ENCODE data around the gene PODNL1.
"Not testable (repeated sequence)": the region's sequence is repeated elsewhere in the genome, so short reads cannot be mapped to it uniquely, and the experiment has no call there.

Gene PODNL1

DNA sequence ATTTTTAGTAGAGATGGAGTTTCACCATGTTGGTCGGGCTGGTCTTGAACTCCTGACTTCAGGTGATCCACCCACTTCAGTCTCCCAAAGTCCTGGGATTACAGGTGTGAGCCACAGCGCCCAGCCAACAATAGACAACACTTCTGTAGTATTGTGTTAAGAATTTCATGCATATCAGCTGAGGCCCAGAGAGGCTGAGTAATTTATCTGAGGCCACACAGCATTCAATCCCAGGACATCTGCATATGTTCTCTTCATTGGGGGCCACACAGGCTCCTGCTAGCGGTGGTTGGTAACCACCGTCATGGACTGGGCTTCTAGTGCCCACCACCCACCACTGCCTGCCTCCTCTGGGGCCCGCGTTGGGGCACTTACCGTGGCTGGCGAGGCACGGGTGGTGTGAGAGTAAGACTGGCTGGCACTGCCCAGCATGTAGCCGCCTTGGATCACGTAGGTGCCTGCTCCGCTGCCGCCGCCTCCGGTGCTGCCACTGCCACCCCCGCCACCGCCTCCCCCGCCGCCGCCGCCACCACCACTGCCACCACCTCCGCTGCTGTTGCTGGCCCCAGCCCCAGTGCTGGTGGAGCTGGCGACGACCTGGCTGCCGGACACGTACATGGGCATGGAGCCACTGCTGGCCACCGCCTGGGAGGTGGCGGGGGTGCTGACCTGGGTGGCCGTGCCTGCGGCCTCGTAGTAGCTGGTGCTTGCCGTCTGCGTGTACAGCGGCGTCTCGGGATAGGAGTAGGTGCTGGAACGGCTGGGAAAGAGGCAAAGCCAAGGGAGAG lies 34.3 kb upstream of the PODNL1 start:
- no peak for DNase-seq

DNA sequence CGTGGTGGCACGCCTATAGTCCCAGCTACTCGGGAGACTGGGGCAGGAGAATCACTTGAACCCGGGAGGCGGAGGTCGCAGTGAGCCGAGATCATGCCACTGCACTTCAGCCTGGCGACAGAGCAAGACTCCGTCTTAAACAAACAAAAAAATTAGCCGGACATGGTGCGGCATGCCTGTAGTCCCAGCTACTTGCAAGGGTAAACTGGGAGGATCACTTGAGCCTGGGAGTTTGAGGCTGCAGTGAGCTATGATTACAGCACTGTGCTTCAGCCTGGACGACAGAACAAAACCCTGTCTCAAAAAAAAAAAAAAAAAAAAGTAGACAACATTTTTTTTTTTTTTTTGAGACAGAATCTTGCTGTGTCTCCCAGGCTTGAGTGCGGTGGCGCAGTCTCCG lies 33.7 kb upstream of the PODNL1 start:
- DNase-seq: not testable (repeated sequence)

DNA sequence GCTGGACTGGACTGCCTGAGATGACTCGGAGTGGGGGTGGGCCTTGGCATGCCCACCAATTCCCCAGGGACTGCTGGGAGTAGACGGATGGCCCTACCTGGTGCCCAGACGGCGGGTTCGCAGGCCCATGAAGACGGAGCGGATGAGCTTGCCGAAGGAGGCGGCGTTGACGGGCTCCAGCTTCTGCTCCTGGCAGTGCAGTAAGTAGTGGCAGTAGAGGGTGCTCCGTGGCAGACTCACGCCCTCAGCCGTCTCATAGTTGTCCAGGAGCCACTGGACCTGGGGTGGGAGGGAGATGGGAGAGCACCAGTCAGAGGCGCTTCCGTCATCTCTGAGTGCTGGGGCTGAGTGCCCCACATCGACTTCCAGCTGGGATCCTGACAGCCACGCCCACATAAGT lies 31.7 kb upstream of the PODNL1 start:
- no peak for DNase-seq

DNA sequence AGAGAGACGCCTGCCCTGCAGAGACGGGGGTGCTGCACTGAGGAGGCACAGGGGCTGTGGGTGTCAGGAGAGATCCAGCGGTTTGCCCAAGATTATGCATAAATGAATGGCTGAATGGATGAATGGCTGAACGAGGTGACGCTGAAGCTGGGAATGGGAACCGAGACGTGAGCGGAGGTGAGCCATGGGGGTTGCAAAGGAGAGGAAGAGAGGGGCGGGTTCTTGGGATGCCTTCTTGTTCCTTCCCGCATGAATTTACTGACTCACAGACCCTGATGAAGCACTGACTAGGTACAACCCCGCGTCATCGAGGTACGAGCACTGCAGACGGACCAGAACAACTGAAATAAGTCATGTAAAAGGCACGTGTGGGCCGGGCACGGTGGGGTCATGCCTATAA lies 30.8 kb upstream of the PODNL1 start:
- DNase-seq: no peak

DNA sequence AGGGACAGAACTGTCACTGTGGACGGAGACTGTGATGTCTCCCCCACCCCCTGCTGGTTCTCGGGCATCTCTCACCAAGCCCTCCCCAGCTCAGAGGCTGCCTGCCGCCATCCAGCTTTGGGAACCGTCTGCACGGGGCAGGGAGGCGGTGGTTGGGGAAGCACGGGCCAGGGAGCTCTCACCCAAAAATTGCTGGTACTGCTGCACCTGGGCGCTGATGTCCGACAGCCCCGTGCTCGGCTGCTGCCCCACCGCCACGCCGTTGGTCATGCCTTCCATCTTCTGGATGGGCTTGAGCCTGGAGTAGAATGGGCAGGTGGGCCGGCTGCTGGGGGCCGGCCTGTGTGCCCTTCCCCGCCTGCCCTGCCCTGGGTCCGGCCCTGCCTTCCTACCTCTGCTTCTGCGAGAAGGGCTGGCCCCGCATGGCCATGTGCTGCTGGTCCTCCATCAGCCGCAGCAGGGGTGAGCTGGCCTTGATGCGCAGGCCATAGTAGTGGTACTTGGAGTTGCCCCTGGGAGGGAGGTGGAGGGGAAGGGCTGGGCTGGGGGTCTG lies 30.2 kb upstream of the PODNL1 start:
- no peak for DNase-seq

DNA sequence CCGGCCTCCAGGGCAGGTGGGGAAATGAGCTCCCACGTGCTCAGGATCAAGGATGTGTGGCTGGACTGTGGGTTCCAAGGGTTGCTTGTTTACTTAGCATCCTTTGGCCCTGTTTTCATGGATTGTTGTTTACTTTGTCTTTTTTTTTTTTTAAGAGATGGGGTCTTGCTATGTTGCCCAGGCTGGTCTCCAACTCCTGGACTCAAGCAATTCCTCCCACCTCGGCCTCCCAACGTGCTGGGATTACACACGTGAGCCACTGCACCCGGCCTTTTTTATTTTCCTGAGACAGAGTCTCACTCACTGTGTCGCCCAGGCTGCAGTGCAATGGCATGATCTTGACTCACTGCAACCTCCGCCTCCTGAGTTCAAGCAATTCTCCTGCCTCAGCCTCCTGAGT lies 29.0 kb upstream of the PODNL1 start:
- not testable (repeated sequence) for DNase-seq

DNA sequence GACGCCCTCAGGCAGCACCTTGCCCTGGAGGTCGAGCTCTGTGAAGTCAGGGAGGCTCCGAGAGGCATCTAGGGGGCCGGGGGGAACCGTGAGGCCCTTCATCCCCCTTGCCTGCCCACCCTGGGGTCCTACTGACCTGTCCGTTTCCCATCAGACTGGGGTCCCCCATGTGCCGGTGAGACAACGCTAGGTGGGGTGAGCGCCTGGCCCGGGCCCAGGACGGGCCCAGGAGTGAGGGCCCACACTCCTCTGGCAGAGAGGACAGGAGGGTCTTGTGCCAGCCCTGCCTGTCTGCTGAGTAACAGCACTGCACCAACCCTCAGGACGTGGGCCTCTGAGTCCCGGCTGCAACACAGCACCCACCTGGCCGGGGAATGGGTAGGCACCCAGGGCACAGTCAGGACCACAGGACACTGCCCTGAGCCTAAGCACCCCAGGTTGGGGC lies 28.5 kb upstream of the PODNL1 start:
- DNase-seq: no peak

DNA sequence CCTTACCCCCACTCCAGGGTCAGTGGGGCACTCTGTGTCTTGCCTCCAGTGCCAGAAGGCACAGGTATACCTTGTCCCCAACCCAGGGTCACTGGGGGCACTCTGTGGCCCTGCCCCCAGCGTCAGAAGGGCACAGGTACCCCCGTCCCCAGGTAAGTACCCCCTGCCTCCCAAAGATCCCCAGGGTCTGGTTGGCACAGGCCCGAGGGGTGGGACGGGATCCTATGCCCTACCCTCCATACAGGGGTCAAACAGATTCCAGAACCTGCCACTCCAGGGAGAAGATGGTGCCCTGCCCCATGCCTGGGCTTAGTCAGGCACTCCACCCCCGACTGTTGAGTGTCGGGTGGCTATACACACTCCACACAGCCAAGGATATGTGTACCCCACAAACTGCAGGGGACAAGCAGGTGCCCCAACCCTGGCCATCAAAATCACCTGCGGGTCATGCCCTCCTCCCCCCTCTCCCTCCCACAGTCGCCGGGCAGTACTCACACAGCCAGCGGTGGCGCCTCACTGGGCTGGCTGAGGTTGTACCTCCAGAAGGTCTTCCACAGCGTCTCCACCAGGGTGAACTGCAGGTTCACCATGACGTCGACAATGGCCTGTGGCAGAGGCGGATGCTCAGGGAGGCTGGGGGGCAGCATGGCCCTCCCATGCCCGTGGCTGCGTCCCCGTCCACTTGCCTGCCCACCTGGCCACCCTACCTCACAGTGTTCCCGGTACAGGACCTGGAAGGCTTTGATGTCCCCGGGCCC lies 27.9 kb upstream of the PODNL1 start:
- DNase-seq: no peak

DNA sequence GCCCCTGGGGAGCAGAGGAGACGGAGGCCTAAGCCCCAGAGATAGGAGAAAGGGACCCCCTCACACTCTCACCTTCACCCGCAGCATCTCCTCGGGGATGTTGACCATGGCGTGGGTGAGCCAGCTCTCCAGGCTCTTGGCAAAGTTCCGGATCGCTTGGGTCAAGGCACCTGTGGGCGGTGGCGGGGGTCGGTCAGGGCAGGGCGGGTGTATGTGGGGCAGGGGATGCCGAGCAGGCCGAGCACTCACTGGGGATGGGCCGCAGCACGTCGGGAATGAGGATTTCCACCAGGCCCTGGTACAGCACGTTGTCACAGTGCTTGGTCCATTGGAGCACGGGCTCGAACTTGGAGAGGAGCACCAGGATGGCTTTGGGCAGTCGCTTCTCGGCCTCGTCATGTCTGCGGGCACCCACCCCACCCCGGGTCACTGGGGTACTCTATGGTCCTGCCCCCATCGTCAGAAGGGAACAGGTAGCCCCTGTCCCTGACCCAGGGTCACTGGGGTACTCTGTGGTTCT lies 27.2 kb upstream of the PODNL1 start:
- no peak for DNase-seq

DNA sequence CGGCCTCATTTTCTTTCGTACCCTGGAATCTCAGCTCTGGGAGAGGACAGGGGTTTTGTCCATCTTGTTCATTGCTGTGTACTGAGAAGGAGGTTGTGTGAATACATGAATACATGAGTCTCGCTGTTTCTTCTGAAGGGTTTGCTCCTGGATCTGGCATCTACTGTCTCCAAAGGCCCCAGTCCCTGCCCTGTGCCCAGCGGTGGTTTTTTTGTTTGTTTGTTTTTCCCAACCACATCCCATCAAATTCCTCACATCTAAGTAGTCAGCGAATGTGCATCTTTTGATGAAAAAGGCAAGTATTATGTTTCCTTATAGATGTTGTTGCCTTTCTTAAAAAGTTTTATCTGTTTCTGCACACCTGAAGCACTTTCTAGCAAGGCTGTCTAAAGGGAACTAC lies 26.6 kb upstream of the PODNL1 start:
- no peak for DNase-seq

DNA sequence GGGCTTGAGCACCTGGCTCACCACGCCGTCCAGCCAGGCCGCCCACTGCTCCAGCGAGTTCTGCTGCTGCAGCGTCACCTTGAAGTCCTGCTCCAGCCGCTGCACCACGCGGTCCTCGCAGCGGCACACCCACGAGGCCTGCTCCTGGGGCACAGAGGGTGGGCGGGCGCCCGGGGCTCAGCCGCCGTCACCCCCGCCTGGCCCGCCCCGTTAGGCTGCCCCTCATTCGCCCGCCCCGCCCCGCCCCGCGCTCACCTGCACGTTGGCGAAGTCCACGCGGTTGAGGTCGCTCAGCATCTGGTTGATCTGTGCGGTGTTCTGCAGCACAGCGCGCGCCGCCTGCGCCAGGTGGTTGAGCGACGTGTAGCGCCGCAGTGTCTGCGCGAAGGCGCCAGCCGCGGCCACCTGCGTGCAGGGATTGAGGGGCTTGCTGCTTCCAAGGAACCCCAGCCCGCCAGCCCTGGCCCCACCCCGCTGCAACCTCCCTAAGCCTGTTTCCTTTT lies 25.4 kb upstream of the PODNL1 start:
- no peak for DNase-seq

DNA sequence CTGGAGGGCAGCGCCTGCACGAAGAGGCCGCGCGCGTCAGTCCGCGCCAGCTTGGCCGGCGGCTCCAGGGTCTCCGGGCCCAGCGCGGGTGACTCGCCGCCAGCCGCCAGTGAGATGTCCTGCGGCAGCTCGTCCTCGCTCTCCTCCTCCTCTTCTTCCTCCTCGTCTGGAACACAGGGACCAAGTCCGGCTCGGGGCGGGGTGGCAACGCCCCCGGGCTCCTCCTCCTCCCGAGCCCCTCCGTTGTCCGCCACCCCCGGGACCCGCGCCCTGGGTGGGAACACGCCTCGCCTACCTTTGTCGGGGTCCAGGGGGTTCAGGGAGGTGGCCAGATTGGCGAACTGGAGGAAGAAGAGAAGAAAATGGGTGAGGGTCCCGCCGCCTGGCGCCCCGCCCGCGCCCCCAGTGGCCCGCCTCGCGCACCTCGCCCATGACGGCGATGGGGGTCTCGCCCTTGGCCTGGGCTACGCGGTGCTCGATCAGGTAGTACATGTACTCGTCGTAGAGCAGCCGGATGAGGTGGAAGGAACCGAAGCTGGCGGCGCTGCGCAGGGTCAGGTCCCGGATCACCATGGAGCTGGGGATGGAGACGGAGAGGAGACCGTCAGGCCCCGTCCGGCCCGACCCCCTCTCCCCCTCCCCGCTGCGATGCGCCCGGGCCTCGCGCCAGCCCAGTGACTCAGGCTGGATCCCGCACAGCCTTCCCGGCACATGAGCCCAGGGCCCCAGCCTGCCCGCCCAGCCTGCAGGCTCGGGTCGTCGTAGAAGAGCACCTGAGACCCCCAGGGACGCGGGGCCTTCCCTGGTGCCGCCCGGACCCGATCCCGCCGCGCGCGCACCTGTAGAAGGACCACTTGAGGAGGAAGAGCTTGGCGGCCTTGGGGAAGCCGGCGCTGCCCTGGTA lies 24.7 kb upstream of the PODNL1 start:
- no peak for DNase-seq

DNA sequence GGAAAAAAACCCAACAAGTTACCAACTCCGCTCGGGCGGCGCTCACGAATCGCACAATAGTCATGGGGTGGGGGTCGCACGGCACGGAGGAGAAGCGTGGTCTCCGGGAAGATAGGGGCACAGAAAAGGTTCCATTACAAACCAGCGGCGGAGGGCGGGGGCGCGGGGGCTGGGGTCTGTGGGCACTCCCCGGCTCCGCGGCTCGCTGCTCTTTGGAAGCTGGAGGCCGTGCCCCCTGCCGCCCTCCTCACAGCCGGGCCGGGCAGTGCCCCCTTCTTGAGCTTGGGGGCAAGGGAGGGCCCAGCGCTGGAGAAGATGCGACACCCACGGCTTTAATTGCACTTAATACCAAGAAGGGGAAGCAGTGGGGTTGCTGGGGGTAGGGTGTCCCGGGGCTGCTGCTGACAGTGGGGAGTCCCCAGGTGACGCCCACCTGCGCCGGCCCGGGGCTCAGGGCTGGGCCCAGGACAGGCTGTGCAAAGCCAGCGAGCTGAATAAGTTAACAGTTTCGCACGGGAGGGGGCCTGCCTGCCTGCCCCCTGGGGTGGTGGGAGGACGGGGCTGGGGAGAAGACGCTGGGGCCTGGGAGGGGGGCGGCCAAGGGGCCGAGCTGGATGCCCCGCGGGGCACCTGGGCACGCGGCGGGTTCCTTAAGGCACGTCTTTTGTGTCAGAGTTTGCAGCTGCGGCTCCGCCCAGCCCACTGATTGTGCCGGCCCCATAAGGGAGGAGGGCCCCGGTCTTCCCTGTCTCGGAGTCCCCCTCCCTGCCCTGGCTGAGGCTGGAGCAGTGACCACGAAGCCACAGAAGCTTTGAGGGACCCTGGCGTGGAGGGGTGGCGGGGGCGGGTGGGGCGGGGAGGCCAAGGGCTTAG lies 23.8 kb upstream of the PODNL1 start:
- no peak for DNase-seq

DNA sequence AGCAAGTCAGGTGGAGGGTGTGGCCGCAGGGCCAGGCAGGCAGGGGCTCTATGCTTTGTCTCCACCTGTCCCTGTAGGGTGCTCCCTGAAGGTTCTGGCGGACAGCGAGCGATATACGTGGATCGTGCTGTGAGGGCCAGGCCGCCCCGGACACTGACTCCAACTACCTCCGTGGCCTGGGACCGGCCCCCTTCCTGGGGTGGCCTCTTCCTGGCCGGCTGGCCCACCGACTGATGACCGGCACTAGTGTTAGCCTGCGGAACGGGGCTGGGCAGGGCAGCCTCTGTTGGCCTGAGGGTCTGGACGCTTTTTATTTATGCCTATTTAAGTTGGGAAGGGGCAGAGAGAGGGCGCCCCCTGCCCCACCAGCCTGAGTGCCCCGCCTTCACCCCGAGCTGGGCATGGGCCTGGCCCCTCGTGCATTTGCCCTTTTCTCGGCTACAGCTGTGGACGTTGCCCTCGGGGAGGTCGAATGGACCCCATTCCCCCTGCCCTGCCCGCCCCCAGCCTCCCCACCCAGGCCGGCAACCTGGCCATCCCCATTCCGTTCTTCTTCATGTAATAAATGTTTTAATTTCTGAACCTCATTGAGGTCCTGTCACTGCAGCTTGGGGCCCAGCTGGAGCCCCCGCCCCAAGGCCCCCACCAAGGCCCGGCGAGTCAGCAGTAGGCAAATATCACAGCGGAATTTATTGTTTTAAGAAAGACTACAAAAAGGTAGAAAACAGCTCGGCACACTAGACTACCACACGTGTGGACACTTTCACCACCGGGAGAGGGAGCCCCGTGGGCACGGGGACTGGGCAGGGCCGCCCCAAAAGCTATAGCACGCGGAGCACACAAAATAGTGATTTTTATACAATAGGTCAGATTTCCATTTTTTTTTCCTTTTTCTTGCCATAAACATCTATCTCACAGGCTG lies 22.9 kb upstream of the PODNL1 start:
- DNase-seq: no peak

DNA sequence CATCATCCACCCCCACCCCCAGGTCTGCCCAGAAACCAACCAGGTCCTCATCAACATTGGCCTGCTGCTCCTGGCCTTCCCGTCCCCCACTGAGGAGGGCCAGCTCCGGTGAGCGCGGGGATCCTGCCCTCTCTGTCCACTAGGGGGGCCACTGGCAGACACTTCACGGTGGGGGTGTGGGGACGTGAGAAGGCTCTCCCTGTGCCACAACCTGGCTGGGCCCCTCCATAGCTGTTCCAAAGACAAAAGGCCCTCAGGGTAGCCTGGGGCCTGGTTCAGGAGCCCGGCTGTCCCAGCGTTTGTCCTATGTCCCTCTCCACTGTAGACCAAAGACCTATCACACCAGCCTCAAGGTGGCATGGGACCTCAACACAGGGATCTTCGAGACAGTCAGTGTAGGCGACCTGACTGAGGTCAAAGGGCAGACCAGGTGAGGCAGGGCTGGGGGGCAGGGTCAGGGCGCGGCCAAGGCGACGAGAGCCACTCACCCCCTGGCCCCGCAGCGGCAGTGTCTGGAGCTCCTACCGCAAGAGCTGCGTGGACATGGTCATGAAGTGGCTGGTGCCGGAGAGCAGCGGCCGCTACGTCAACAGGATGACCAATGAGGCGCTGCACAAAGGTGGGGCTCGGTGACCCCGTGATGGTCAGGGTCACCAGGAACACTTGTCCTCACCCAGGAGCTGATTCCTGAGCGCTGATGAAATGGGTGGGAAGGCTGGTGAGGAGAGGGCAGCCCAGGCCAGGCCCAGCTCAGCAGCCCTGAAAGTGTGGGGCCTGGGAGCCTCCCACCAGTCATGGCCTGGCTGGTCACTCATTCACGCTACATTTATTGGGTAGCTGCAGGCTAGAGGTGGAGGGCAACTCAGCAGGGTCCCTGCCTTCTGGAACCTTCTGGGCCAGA lies 22.0 kb upstream of the PODNL1 start:
- no peak for DNase-seq

DNA sequence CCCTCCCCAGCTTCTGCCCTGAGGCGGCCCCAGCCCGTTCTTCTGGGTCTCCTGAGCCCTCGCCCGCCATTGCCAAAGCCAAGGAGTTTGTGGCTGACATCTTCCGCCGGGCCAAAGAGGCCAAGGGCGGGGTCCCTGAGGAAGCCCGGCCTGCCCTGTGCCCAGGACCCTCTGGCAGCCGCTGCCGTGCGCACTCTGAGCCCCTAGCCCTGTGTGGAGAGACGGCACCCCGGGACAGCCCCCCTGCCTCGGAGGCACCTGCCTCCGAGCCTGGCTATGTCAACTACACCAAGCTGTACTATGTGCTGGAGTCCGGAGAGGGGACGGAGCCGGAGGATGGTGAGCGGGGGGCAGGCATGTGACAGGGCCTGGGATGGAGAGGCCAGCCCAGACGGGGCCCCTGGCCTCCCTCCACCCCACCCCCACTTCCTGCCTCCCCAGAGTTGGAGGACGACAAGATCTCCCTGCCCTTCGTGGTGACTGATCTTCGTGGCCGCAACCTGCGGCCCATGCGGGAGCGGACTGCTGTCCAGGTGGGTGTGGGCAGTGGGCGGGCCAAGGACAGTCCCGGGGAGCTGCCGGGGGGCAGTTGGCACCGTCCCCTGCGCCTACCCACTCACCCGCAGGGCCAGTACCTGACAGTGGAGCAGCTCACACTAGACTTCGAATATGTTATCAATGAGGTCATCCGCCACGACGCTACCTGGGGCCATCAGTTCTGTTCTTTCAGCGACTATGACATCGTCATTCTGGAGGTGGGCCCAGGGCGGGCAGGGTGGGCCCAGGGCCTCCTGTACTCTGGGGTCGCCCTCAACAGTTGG lies 21.1 kb upstream of the PODNL1 start:
- DNase-seq: no peak

DNA sequence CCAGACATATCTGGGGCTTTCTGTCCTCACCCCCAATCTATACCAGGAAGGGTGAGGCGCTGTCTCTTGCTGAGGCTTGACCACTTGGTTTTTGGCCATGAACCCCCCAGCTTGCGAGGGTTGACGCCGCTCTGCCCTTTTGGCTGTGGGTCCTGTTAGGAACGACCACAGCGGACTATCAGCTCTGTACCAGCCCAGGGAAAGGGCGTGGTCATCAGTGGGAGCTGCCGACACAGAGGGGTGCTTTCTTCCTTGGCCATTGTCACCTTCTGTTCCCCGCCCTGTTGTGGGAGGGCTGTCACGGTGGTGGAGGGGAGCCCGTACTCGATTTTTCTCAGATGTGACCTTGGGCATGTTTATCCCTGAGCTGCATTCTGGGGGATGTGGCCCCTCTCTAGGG lies 19.8 kb upstream of the PODNL1 start:
- DNase-seq: no peak

DNA sequence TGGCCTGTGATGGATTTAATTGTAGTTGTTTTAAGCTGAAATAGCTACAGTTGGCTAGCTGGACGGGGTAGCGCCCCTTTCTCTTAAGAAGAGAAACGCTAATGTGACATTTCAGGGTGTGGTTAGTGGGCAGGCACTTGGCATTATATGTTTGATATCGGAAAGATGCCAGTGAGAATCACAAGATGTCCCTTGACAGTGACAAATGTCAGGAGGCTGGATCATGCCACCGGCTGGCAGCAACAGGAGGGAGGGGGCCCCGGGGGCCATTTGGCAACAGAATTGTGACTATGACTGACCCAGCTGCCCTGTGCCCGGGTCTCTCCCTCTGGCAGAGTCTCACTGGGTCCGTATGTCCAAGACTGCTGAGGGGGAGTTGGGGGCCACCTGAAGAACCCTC lies 18.8 kb upstream of the PODNL1 start:
- no peak for DNase-seq

Measured in NCI-H2227 treated with DMSO at 0.1 percent for 48 hours (cell line).